ENCODE results near the gene ACVRL1. TPM values are rescaled to one million over a fixed set of nuclear protein-coding genes. Genes with fewer than 3 reads are reported as not detected.

Gene ACVRL1
- polyA plus RNA-seq, 1 donor (not counting 4 experiments of a cell fraction or from before 2014, with no cell fraction given): not detected

- H3K4me2 ChIP-seq (ENCODE audit: control insufficient read depth, extremely low read depth, insufficient read depth, low read depth, low read length): no peak overlapping the region
- H2AFZ ChIP-seq (ENCODE audit: control insufficient read depth, low read length): no peak overlapping the region
- H3K4me3 ChIP-seq (ENCODE audit: control insufficient read depth in 2 of 3, extremely low read depth in 1 of 3, insufficient read depth in 2 of 3, low read depth in 1 of 3, low read length in 3 of 3): no peak overlapping the region
- no peaks in the 10 kb centered on the region for H3K79me2 ChIP-seq (ENCODE audit: control insufficient read depth, insufficient read depth, low read length)
- H3K27ac ChIP-seq (ENCODE audit: control insufficient read depth, insufficient read depth, low read length): no peak overlapping the region
- H3K4me1 ChIP-seq (ENCODE audit: control insufficient read depth, extremely low read depth, insufficient read depth, low read length): no peaks in the 10 kb centered on the region
- no peaks in the 10 kb centered on the region for H3K9me3 ChIP-seq (ENCODE audit: control insufficient read depth, low read depth, low read length)
- peaks cover 57% of the 10 kb centered on the region for H3K27me3 ChIP-seq (ENCODE audit: control insufficient read depth, extremely low read depth, insufficient read depth, low read length)
- no peaks in the 10 kb centered on the region for H4K20me1 ChIP-seq (ENCODE audit: control insufficient read depth, extremely low read depth, insufficient read depth, low read length)
- H3K36me3 ChIP-seq (ENCODE audit: control insufficient read depth in 2 of 2, extremely low read depth in 1 of 2, insufficient read depth in 2 of 2, low read length in 2 of 2): no peaks in the 10 kb centered on the region
- dilution Hi-C loops (cut with MboI; ENCODE audit: extremely low pct_ligation_motif_present, low sequenced_read_pairs): no loop called here
- DNase-seq (ENCODE audit: low read depth, low spot score) (no peak), FAIRE-seq (no peak)
- H3K9me1 ChIP-seq (ENCODE audit: control insufficient read depth, extremely low read depth, insufficient read depth, low read length): no peaks in the 10 kb centered on the region
- TF ChIP-seq EZH2 (IDR thresholded peaks at IDR 0.05; ENCODE audit: low read length): no peak
- TF ChIP-seq, protein P1, sequence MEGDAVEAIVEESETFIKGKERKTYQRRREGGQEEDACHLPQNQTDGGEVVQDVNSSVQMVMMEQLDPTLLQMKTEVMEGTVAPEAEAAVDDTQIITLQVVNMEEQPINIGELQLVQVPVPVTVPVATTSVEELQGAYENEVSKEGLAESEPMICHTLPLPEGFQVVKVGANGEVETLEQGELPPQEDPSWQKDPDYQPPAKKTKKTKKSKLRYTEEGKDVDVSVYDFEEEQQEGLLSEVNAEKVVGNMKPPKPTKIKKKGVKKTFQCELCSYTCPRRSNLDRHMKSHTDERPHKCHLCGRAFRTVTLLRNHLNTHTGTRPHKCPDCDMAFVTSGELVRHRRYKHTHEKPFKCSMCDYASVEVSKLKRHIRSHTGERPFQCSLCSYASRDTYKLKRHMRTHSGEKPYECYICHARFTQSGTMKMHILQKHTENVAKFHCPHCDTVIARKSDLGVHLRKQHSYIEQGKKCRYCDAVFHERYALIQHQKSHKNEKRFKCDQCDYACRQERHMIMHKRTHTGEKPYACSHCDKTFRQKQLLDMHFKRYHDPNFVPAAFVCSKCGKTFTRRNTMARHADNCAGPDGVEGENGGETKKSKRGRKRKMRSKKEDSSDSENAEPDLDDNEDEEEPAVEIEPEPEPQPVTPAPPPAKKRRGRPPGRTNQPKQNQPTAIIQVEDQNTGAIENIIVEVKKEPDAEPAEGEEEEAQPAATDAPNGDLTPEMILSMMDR (optimal IDR thresholded peaks at IDR 0.05 in 1 of 3, IDR thresholded peaks at IDR 0.05 in 1 of 3, conservative IDR thresholded peaks at IDR 0.05 in 1 of 3; ENCODE audit: extremely low read depth in 1 of 3, insufficient read depth in 2 of 3, low read length in 3 of 3): no peak
- no peak overlapping the region for H3K9ac ChIP-seq (ENCODE audit: control insufficient read depth, extremely low read depth, insufficient read depth, low read length)
These were observed 37.8 kb upstream of the ACVRL1 start for GRCh38 chr12:51869496-51869865.

DNA sequence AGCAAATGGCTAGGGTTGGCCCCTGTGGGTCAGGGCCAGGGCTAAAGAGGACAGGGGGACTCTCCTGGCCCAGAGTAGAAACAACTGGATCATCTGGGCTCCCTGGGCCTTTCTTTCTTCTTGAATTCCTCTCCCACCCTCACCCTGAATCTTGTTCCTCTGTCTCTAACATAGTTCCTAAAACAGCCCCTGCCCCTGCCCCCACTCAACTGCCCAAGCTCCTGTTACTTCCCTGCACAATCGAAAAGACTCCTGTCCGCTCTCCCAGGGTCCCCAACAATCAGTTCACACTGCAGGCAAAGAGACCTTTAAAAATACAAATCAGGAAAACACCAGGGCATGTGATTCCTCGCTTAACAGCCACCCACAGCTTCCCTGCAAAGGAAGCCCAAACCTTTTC lies 37.4 kb upstream of the ACVRL1 start:
- dilution Hi-C loops (cut with MboI; ENCODE audit: extremely low pct_ligation_motif_present, low sequenced_read_pairs): no loop called here
- Histone ChIP-seq H4K20me1 (ENCODE audit: control insufficient read depth, extremely low read depth, insufficient read depth, low read length) (no peaks in the 10 kb centered on the region), H3K9ac (ENCODE audit: control insufficient read depth, extremely low read depth, insufficient read depth, low read length) (no peak overlapping the region), H3K36me3 (ENCODE audit: control insufficient read depth in 2 of 2, extremely low read depth in 1 of 2, insufficient read depth in 2 of 2, low read length in 2 of 2) (no peaks in the 10 kb centered on the region), H3K4me2 (ENCODE audit: control insufficient read depth, extremely low read depth, insufficient read depth, low read depth, low read length) (no peak overlapping the region), H3K79me2 (ENCODE audit: control insufficient read depth, insufficient read depth, low read length) (no peaks in the 10 kb centered on the region), H3K4me1 (ENCODE audit: control insufficient read depth, extremely low read depth, insufficient read depth, low read length) (no peaks in the 10 kb centered on the region), H2AFZ (ENCODE audit: control insufficient read depth, low read length) (no peak overlapping the region), H3K9me1 (ENCODE audit: control insufficient read depth, extremely low read depth, insufficient read depth, low read length) (no peaks in the 10 kb centered on the region), H3K27ac (ENCODE audit: control insufficient read depth, insufficient read depth, low read length) (no peak overlapping the region), H3K27me3 (ENCODE audit: control insufficient read depth, extremely low read depth, insufficient read depth, low read length) (peaks cover 52% of the 10 kb centered on the region), H3K9me3 (ENCODE audit: control insufficient read depth, low read depth, low read length) (no peaks in the 10 kb centered on the region), H3K4me3 (ENCODE audit: control insufficient read depth in 2 of 3, extremely low read depth in 1 of 3, insufficient read depth in 2 of 3, low read depth in 1 of 3, low read length in 3 of 3) (no peak overlapping the region)
- FAIRE-seq (no peak), DNase-seq (ENCODE audit: low read depth, low spot score) (no peak)
- no peak for TF ChIP-seq EZH2 (IDR thresholded peaks at IDR 0.05; ENCODE audit: low read length)
- TF ChIP-seq, protein P1 (optimal IDR thresholded peaks at IDR 0.05 in 1 of 3, IDR thresholded peaks at IDR 0.05 in 1 of 3, conservative IDR thresholded peaks at IDR 0.05 in 1 of 3; ENCODE audit: extremely low read depth in 1 of 3, insufficient read depth in 2 of 3, low read length in 3 of 3): no peak

Data from keratinocyte (primary cell).